Karpas-422 (cell line): ENCODE measurements around the gene GPC5. TPM values are rescaled to one million over a fixed set of nuclear protein-coding genes. Genes with fewer than 3 reads are reported as not detected.

Source experiments
- DNase-seq: peaks from one replicate; pipeline ENCODE4 v3.0.0-alpha.2; 2015
- H2AFZ ChIP-seq: fragments of 200-600 bp; sonication (generic); 2 replicates; pipeline ENCODE4 v1.6.1; 2014; ENCODE audit warnings: antibody characterized with exemption, low read length, mixed read lengths
- H3K27ac ChIP-seq: fragments of 200-600 bp; sonication (generic); 2 replicates; pipeline ENCODE4 v1.5.1; 2014; ENCODE audit warnings: mild to moderate bottlenecking, low read length, moderate library complexity
- H3K27me3 ChIP-seq: fragments of 200-600 bp; sonication (generic); 2 replicates; pipeline ENCODE4 v1.6.1; 2014; ENCODE audit warnings: low read length, mixed read lengths
- H3K36me3 ChIP-seq: fragments of 200-600 bp; sonication (generic); 2 replicates; pipeline ENCODE4 v1.6.1; 2014; ENCODE audit warnings: low read length, mixed read lengths; ENCODE audit not compliant: insufficient read depth
- H3K4me1 ChIP-seq: fragments of 200-600 bp; sonication (generic); 2 replicates; pipeline ENCODE4 v1.6.1; 2014; ENCODE audit warnings: mild to moderate bottlenecking, low read length, mixed read lengths
- H3K4me2 ChIP-seq: fragments of 200-600 bp; sonication (generic); 2 replicates; pipeline ENCODE4 v1.6.1; 2014; ENCODE audit warnings: low read length, low read depth, mild to moderate bottlenecking; ENCODE audit not compliant: poor library complexity, severe bottlenecking
- H3K4me3 ChIP-seq: fragments of 200-600 bp; sonication (generic); 2 replicates; pipeline ENCODE4 v1.5.1; 2014; ENCODE audit warnings: mild to moderate bottlenecking, antibody characterized with exemption, low read length, mixed read lengths
- H3K79me2 ChIP-seq: fragments of 200-600 bp; sonication (generic); 2 replicates; pipeline ENCODE4 v1.6.1; 2014; ENCODE audit warnings: mild to moderate bottlenecking, low read length, mixed read lengths
- H3K9ac ChIP-seq: fragments of 200-600 bp; sonication (generic); 2 replicates; pipeline ENCODE4 v1.6.0; 2014; ENCODE audit warnings: low read length
- H3K9me2 ChIP-seq: fragments of 200-600 bp; sonication (generic), shearing (Covaris generic); replicated peaks from 2 replicates; pipeline ENCODE4 v1.6.0; 2014; ENCODE audit warnings: mild to moderate bottlenecking, low read length, moderate library complexity; ENCODE audit not compliant: insufficient read depth
- H3K9me3 ChIP-seq: fragments of 300-700, 200-600 bp; sonication (generic); 2 replicates; pipeline ENCODE4 v1.6.1; 2014; ENCODE audit warnings: low read length, mixed read lengths
- H4K20me1 ChIP-seq: fragments of 200-600 bp; sonication (generic); 2 replicates; pipeline ENCODE4 v1.6.1; 2014; ENCODE audit warnings: mild to moderate bottlenecking, antibody characterized with exemption, low read length, low read depth; ENCODE audit not compliant: insufficient read depth
- total RNA-seq: library from RNA; depleted of rRNA; stranded (reverse); fragments of >200 nt; shearing (Covaris generic); gene quantifications from 2 replicates; pipeline ENCODE4 v1.2.3, GENCODE V29; 2014; ENCODE audit warnings: low replicate concordance

Gene GPC5
- total RNA-seq, 1 experiment from 2014 or later, result not detected

GRCh38 chr13:91563799-91564198, 165.4 kb downstream of the GPC5 start:
- Histone ChIP-seq H3K9ac (no peak overlapping the region), H3K4me3 (no peak overlapping the region), H3K79me2 (no peaks in the 10 kb centered on the region), H2AFZ (no peak overlapping the region), H3K27me3 (no peaks in the 10 kb centered on the region), H3K36me3 (no peaks in the 10 kb centered on the region), H3K4me1 (no peaks in the 10 kb centered on the region), H3K9me2 (no peaks in the 10 kb centered on the region), H3K9me3 (no peaks in the 10 kb centered on the region), H3K4me2 (no peak overlapping the region), H3K27ac (no peak overlapping the region), H4K20me1 (no peaks in the 10 kb centered on the region)
- no peak for DNase-seq

- Histone ChIP-seq H3K79me2 (no peaks in the 10 kb centered on the region), H3K36me3 (no peaks in the 10 kb centered on the region), H3K9ac (no peak overlapping the region), H3K27me3 (no peaks in the 10 kb centered on the region), H3K9me2 (no peaks in the 10 kb centered on the region), H3K27ac (no peak overlapping the region), H4K20me1 (no peaks in the 10 kb centered on the region), H2AFZ (no peak overlapping the region), H3K4me1 (no peaks in the 10 kb centered on the region), H3K9me3 (no peaks in the 10 kb centered on the region), H3K4me2 (no peak overlapping the region), H3K4me3 (no peak overlapping the region)
- DNase-seq, result no peak
Observed at GRCh38 chr13:91564396-91564795, 166.0 kb downstream of the GPC5 start.

GRCh38 chr13:91565296-91565695, 166.9 kb downstream of the GPC5 start:
- no peaks in the 10 kb centered on the region for H4K20me1 ChIP-seq
- H3K4me3 ChIP-seq, result no peak overlapping the region
- no peak overlapping the region for H3K27ac ChIP-seq
- no peaks in the 10 kb centered on the region for H3K9me3 ChIP-seq
- no peak overlapping the region for H2AFZ ChIP-seq
- H3K4me1 ChIP-seq, result no peaks in the 10 kb centered on the region
- no peak for DNase-seq
- no peaks in the 10 kb centered on the region for H3K36me3 ChIP-seq
- no peak overlapping the region for H3K9ac ChIP-seq
- H3K9me2 ChIP-seq, result no peaks in the 10 kb centered on the region
- H3K4me2 ChIP-seq, result no peak overlapping the region
- no peaks in the 10 kb centered on the region for H3K79me2 ChIP-seq
- H3K27me3 ChIP-seq, result no peaks in the 10 kb centered on the region

GRCh38 chr13:91567485-91568207, 169.2 kb downstream of the GPC5 start:
- no peaks in the 10 kb centered on the region for H3K27me3 ChIP-seq
- no peak overlapping the region for H3K4me2 ChIP-seq
- H3K4me3 ChIP-seq, result no peak overlapping the region
- H3K9ac ChIP-seq, result no peak overlapping the region
- no peaks in the 10 kb centered on the region for H3K9me2 ChIP-seq
- H3K36me3 ChIP-seq, result no peaks in the 10 kb centered on the region
- H3K27ac ChIP-seq, result no peak overlapping the region
- H4K20me1 ChIP-seq, result no peaks in the 10 kb centered on the region
- no peak overlapping the region for H2AFZ ChIP-seq
- H3K9me3 ChIP-seq, result peaks cover 3% of the 10 kb centered on the region; the same call in 1 of the 2 replicates
- H3K4me1 ChIP-seq, result no peaks in the 10 kb centered on the region
- no peaks in the 10 kb centered on the region for H3K79me2 ChIP-seq
- DNase-seq, result no peak

- Histone ChIP-seq H3K9me2 (no peaks in the 10 kb centered on the region), H3K4me3 (no peak overlapping the region), H3K36me3 (no peaks in the 10 kb centered on the region), H4K20me1 (no peaks in the 10 kb centered on the region), H3K27me3 (no peaks in the 10 kb centered on the region), H3K4me2 (no peak overlapping the region), H2AFZ (no peak overlapping the region), H3K27ac (no peak overlapping the region), H3K9me3 (peaks cover 3% of the 10 kb centered on the region; the same call in 1 of the 2 replicates), H3K79me2 (no peaks in the 10 kb centered on the region), H3K9ac (no peak overlapping the region), H3K4me1 (no peaks in the 10 kb centered on the region)
- no peak for DNase-seq
Observed at GRCh38 chr13:91571681-91572080, 173.3 kb downstream of the GPC5 start.

- Histone ChIP-seq H3K9ac (no peak overlapping the region), H3K9me2 (no peaks in the 10 kb centered on the region), H3K27ac (no peak overlapping the region), H3K36me3 (no peaks in the 10 kb centered on the region), H4K20me1 (no peaks in the 10 kb centered on the region), H3K4me3 (no peak overlapping the region), H3K4me2 (no peak overlapping the region), H3K27me3 (no peaks in the 10 kb centered on the region), H3K79me2 (no peaks in the 10 kb centered on the region), H3K4me1 (no peaks in the 10 kb centered on the region), H3K9me3 (peaks cover 3% of the 10 kb centered on the region; the same call in 1 of the 2 replicates), H2AFZ (no peak overlapping the region)
- no peak for DNase-seq
Observed at GRCh38 chr13:91572439-91572838, 174.0 kb downstream of the GPC5 start.

- Histone ChIP-seq H4K20me1 (no peaks in the 10 kb centered on the region), H3K27me3 (no peaks in the 10 kb centered on the region), H3K4me1 (no peaks in the 10 kb centered on the region), H3K9ac (no peak overlapping the region), H3K79me2 (no peaks in the 10 kb centered on the region), H2AFZ (no peak overlapping the region), H3K27ac (no peak overlapping the region), H3K4me2 (no peak overlapping the region), H3K36me3 (no peaks in the 10 kb centered on the region), H3K9me3 (peaks cover 3% of the 10 kb centered on the region; the same call in 1 of the 2 replicates), H3K9me2 (no peaks in the 10 kb centered on the region), H3K4me3 (no peak overlapping the region)
- no peak for DNase-seq
Observed at GRCh38 chr13:91572944-91573598, 174.7 kb downstream of the GPC5 start.

GRCh38 chr13:91574766-91575165, 176.3 kb downstream of the GPC5 start:
- Histone ChIP-seq H3K27ac (no peak overlapping the region), H3K4me1 (no peaks in the 10 kb centered on the region), H3K4me2 (no peak overlapping the region), H3K79me2 (no peaks in the 10 kb centered on the region), H3K9me3 (peaks cover 3% of the 10 kb centered on the region; the same call in 1 of the 2 replicates), H3K36me3 (no peaks in the 10 kb centered on the region), H3K27me3 (no peaks in the 10 kb centered on the region), H4K20me1 (no peaks in the 10 kb centered on the region), H3K4me3 (no peak overlapping the region), H2AFZ (no peak overlapping the region), H3K9me2 (no peaks in the 10 kb centered on the region), H3K9ac (no peak overlapping the region)
- no peak for DNase-seq
